Activated naive CD4-positive, alpha-beta T cell treated with anti-CD3 and anti-CD28 coated beads, Interleukin-2, amount 50 U/mL, for 24 hours (primary cell): Measurements from ENCODE around the gene KATNB1.
"Not testable (repeated sequence)": the region's sequence is repeated elsewhere in the genome, so short reads cannot be mapped to it uniquely, and the experiment has no call there.

Source experiments
- H3K27ac Mint-ChIP-seq: one replicate; pipeline ENCODE4 v1.8.0; 2021; ENCODE audit warnings: mild to moderate bottlenecking, mixed read lengths
- H3K27me3 Mint-ChIP-seq: one replicate; pipeline ENCODE4 v1.8.0; 2021; ENCODE audit warnings: mixed read lengths
- H3K36me3 Mint-ChIP-seq: one replicate; pipeline ENCODE4 v1.8.0; 2021; ENCODE audit warnings: mixed read lengths
- H3K4me1 Mint-ChIP-seq: one replicate; pipeline ENCODE4 v1.8.0; 2021; ENCODE audit warnings: mixed read lengths
- H3K4me3 Mint-ChIP-seq: one replicate; pipeline ENCODE4 v1.8.0; 2021; ENCODE audit warnings: mild to moderate bottlenecking, mixed read lengths
- H3K9me3 Mint-ChIP-seq: one replicate; pipeline ENCODE4 v1.8.0; 2021; ENCODE audit warnings: mixed read lengths

The KATNB1 gene

GRCh38 chr16:57729182-57729484 lies 6.4 kb upstream of the KATNB1 start:
- peaks cover 6% of the 10 kb centered on the region for H3K4me1 Mint-ChIP-seq
- peaks cover 11% of the 10 kb centered on the region for H3K9me3 Mint-ChIP-seq
- peaks cover 2% of the 10 kb centered on the region for H3K36me3 Mint-ChIP-seq
- H3K27ac Mint-ChIP-seq, result no peak overlapping the region
- no peak overlapping the region for H3K4me3 Mint-ChIP-seq
- H3K27me3 Mint-ChIP-seq, result no peaks in the 10 kb centered on the region

GRCh38 chr16:57729852-57730251 lies 5.7 kb upstream of the KATNB1 start:
- not testable (repeated sequence) for H3K4me3 Mint-ChIP-seq, H3K27me3 Mint-ChIP-seq, H3K27ac Mint-ChIP-seq, H3K36me3 Mint-ChIP-seq, H3K4me1 Mint-ChIP-seq
- peaks cover 11% of the 10 kb centered on the region for H3K9me3 Mint-ChIP-seq

DNA sequence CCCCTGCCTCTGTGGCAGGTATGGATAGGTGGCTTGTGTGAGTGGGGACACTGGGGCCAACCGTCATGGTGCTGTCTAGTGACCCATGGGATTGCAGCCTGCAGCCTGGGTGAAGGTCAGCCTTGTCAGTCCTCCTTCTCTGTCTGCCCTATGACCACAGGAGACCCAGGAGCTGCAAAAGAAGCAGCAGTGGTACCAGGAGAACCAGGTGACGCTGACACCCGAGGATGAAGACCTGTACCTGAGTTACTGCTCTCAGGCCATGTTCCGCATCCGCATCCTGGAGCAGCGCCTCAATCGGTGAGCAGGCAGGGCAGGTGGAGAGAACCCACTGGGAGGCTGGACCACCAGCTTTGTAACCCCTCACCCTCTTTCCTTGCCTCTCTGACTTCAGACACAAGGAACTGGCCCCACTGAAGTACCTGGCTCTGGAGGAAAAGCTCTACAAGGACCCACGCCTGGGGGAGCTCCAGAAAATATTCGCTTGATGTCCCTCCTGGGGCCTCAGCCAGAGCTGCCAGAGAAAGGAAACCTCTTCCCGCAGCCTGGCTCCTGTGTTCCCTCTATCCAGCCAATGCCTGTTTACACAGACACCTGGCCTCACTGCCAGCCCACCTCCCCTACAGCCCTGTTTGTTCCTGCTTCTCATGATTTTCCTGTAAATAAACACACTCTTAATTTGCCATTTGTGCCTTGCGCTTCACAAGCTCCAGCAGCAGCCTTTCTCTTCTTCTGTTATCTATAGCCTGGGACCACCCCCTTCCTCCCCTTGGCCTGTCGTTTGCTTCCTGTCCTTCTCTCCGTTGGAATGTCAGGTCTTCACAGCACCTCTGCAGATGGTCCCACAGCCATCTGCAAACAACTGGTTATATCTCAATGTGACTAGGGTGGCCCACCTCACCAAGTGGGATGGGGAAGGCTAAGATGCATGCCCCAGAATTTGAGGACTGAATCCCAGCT lies 4.5 kb upstream of the KATNB1 start:
- Mint-ChIP-seq H3K9me3 (peaks cover 11% of the 10 kb centered on the region), H3K27me3 (no peaks in the 10 kb centered on the region), H3K36me3 (peaks cover 2% of the 10 kb centered on the region), H3K4me1 (peaks cover 10% of the 10 kb centered on the region), H3K27ac (peak overlapping the region; percentile 2), H3K4me3 (no peak overlapping the region)

DNA sequence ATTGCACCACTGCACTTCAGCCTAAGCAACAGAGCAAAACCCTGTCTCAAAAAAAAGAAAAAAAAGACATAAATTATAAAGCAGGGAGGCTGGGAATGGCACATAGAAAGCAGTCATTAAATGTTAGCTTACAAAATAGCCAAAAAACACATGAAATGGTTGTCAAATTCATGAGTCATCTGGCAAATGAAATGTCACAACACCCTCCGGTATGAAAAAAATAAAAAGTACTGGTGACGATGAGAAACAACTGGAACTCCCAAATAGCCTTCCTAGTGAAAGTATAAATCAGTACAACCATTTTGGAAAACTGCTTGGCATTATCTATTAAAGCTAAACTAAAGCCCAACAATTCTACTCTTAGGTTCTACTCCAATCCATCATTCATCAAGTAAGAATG lies 3.5 kb upstream of the KATNB1 start:
- peaks cover 2% of the 10 kb centered on the region for H3K36me3 Mint-ChIP-seq
- no peaks in the 10 kb centered on the region for H3K27me3 Mint-ChIP-seq
- peaks cover 16% of the 10 kb centered on the region for H3K4me1 Mint-ChIP-seq
- H3K4me3 Mint-ChIP-seq, result no peak overlapping the region
- peaks cover 11% of the 10 kb centered on the region for H3K9me3 Mint-ChIP-seq
- H3K27ac Mint-ChIP-seq, result no peak overlapping the region

DNA sequence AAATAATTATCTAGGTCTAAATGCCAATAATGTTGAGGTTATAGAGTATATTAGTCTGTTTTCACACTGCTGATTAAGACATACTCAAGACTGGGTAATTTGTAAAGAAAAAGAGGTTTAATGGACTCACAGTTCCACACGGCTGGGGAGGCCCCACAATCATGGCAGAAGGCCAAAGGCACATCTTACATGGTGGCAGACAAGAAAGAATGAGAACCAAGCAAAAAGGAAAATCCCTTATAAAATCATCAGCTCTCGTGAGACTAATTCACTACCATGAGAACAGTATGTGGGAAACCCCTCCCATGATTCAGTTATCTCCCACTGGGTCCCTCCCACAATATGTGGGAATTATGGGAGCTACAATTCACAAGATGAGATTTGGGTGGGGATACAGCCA lies 2.9 kb upstream of the KATNB1 start:
- H3K9me3 Mint-ChIP-seq, result peaks cover 11% of the 10 kb centered on the region
- H3K36me3 Mint-ChIP-seq, result peaks cover 2% of the 10 kb centered on the region
- H3K27ac Mint-ChIP-seq, result no peak overlapping the region
- no peaks in the 10 kb centered on the region for H3K27me3 Mint-ChIP-seq
- H3K4me3 Mint-ChIP-seq, result peak overlapping the region; percentile 67
- peaks cover 22% of the 10 kb centered on the region for H3K4me1 Mint-ChIP-seq

DNA sequence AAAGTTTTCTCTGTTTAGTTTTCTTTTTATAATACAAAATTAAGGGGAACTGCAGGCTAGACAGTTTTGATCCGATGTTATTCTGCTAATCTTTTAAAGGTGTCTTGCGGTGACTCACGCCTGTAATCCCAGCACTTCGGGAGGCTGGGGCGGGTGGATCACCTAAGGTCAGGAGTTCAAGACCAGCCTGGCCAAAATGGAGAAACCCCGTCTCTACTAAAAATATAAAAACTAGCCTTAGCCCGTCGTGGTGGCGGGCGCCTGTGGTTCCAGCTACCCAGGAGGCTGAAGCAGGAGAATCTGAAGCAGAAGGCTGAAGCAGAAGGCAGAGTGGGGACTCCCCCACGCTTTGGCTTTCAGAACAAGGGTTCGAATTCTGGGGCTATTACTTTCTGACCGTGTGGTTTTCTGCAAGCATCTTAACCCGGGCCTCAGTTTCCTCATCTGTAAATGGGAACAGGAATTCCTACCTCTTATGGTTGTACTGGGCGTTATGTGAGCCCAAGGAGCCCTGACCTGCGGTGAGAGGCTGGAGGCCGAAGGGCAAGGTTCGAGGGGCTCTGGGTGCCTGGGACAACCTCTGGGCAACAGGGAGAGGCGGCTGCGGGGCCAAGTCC lies 1.2 kb upstream of the KATNB1 start:
- H3K27ac Mint-ChIP-seq, result peak overlapping the region; percentile 98
- peak overlapping the region; percentile 96 for H3K4me3 Mint-ChIP-seq
- H3K4me1 Mint-ChIP-seq, result peaks cover 24% of the 10 kb centered on the region
- H3K36me3 Mint-ChIP-seq, result peaks cover 2% of the 10 kb centered on the region
- peaks cover 11% of the 10 kb centered on the region for H3K9me3 Mint-ChIP-seq
- H3K27me3 Mint-ChIP-seq, result no peaks in the 10 kb centered on the region

- Mint-ChIP-seq H3K27ac (peak overlapping the region; percentile 98), H3K4me3 (peak overlapping the region; percentile 96), H3K36me3 (peaks cover 2% of the 10 kb centered on the region), H3K4me1 (peaks cover 24% of the 10 kb centered on the region), H3K9me3 (peaks cover 11% of the 10 kb centered on the region), H3K27me3 (no peaks in the 10 kb centered on the region)
Measured at GRCh38 chr16:57734925-57735754, 430 bp upstream of the KATNB1 start.

GRCh38 chr16:57736419-57737351 lies 1.1 kb downstream of the KATNB1 start:
- Mint-ChIP-seq H3K4me3 (peak overlapping the region; percentile 96), H3K36me3 (peaks cover 2% of the 10 kb centered on the region), H3K9me3 (peaks cover 11% of the 10 kb centered on the region), H3K4me1 (peaks cover 24% of the 10 kb centered on the region), H3K27me3 (no peaks in the 10 kb centered on the region), H3K27ac (peak overlapping the region; percentile 98)

DNA sequence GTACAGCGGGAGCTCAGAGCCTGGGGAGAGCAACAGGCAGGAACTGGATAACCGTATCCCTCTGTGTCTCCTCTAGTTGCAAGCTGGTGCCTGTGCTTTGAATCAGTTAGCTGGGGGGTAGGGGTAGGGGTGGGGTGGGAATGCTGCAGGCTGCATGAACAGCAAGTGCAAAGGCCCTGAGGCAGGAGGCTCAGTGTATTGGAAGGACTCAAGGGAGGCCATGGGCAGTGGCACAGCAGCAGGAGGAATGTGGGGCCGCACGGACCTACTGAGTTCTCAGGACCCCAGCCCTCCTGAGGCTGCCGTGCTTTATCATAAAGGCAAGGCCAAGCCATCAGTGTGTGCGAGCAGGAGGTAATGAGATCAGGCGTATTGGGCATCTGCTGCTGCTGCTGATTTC lies 3.3 kb downstream of the KATNB1 start:
- peaks cover 18% of the 10 kb centered on the region for H3K4me1 Mint-ChIP-seq
- H3K9me3 Mint-ChIP-seq, result no peaks in the 10 kb centered on the region
- H3K27ac Mint-ChIP-seq, result no peak overlapping the region
- H3K27me3 Mint-ChIP-seq, result no peaks in the 10 kb centered on the region
- H3K4me3 Mint-ChIP-seq, result no peak overlapping the region
- H3K36me3 Mint-ChIP-seq, result no peaks in the 10 kb centered on the region

- H3K36me3 Mint-ChIP-seq, result no peaks in the 10 kb centered on the region
- H3K27me3 Mint-ChIP-seq, result no peaks in the 10 kb centered on the region
- peaks cover 18% of the 10 kb centered on the region for H3K4me1 Mint-ChIP-seq
- H3K27ac Mint-ChIP-seq, result no peak overlapping the region
- no peaks in the 10 kb centered on the region for H3K9me3 Mint-ChIP-seq
- no peak overlapping the region for H3K4me3 Mint-ChIP-seq
Measured at GRCh38 chr16:57739756-57740422, 4.3 kb downstream of the KATNB1 start.

DNA sequence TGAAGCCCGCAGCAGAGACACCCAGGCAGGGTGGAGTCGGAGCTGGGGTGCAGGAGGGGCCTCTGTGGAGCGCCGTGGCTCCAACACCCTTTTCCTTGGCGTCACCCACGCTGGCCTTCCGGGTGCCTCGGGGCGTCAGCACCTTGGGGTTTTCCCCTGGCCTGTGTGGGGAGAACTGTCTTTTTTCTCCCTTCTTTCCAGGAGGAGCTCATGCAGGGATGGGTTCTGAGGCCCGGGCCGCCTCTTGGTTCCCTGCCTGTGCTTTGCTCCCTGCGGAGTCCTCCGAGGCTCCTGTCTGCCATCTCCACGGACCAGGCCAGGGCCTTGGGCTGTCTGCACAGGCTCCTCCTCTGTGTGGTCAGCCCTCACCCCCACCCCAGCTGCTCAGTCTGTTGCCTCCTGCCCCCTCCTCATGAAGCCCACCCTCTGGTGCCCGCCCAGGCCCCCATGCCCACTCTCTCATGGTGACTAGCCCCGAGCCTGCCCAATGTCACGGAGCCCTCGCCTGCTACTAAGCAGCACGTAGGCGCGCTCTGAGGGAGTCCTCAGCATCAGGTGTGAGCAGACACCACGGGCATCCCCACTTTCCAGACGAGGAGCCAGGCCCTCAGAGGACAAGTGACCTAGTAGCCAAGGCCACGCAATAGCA lies 5.0 kb downstream of the KATNB1 start:
- H3K27ac Mint-ChIP-seq, result no peak overlapping the region
- H3K36me3 Mint-ChIP-seq, result no peaks in the 10 kb centered on the region
- no peak overlapping the region for H3K4me3 Mint-ChIP-seq
- no peaks in the 10 kb centered on the region for H3K27me3 Mint-ChIP-seq
- H3K9me3 Mint-ChIP-seq, result no peaks in the 10 kb centered on the region
- H3K4me1 Mint-ChIP-seq, result peaks cover 16% of the 10 kb centered on the region

GRCh38 chr16:57741660-57742191 lies 6.2 kb downstream of the KATNB1 start:
- peaks cover 11% of the 10 kb centered on the region for H3K4me1 Mint-ChIP-seq
- no peaks in the 10 kb centered on the region for H3K27me3 Mint-ChIP-seq
- no peaks in the 10 kb centered on the region for H3K36me3 Mint-ChIP-seq
- H3K9me3 Mint-ChIP-seq, result no peaks in the 10 kb centered on the region
- no peak overlapping the region for H3K4me3 Mint-ChIP-seq
- no peak overlapping the region for H3K27ac Mint-ChIP-seq

DNA sequence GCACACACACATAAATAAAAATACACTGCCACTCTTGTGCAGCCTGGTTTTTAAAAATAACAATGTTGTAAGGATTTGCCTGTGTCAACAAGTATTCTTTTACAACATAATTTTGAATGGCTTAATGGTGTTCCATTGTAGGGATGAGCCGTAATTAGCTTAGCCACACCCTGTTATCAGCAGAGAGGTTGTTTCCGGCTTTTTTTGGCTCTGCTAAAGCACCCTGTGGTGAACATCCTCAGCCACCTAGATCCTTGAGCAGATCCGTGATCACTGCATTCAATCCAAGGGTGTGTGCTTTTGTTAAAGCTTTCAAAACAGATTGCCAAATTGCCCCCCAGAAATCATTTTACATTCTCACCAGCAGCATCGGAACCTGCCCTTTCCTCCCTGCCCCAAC lies 7.0 kb downstream of the KATNB1 start:
- no peak overlapping the region for H3K27ac Mint-ChIP-seq
- no peaks in the 10 kb centered on the region for H3K27me3 Mint-ChIP-seq
- no peak overlapping the region for H3K4me3 Mint-ChIP-seq
- no peaks in the 10 kb centered on the region for H3K36me3 Mint-ChIP-seq
- H3K4me1 Mint-ChIP-seq, result peaks cover 3% of the 10 kb centered on the region
- H3K9me3 Mint-ChIP-seq, result no peaks in the 10 kb centered on the region

GRCh38 chr16:57743458-57743857 lies 7.9 kb downstream of the KATNB1 start:
- Mint-ChIP-seq H3K4me3 (no peak overlapping the region), H3K27ac (no peak overlapping the region), H3K9me3 (no peaks in the 10 kb centered on the region), H3K27me3 (no peaks in the 10 kb centered on the region), H3K4me1 (no peaks in the 10 kb centered on the region), H3K36me3 (no peaks in the 10 kb centered on the region)
